Loucy (cell line): ENCODE results near the gene ASTN2.

Source experiments
- EZH2phosphoT487 ChIP-seq: fragments of 200-600 bp; IDR thresholded peaks from 2 replicates; pipeline ENCODE4 v1.6.1; 2018; ENCODE audit warnings: antibody characterized with exemption, mild to moderate bottlenecking, moderate library complexity, borderline replicate concordance
- TF ChIP-seq, protein P1 (sequence below): fragments of 200-600 bp; sonication (generic); conservative IDR thresholded peaks from 2 replicates; pipeline ENCODE4 v1.5.1; 2014; ENCODE audit warnings: mild to moderate bottlenecking, antibody characterized with exemption, low read length

DNA sequence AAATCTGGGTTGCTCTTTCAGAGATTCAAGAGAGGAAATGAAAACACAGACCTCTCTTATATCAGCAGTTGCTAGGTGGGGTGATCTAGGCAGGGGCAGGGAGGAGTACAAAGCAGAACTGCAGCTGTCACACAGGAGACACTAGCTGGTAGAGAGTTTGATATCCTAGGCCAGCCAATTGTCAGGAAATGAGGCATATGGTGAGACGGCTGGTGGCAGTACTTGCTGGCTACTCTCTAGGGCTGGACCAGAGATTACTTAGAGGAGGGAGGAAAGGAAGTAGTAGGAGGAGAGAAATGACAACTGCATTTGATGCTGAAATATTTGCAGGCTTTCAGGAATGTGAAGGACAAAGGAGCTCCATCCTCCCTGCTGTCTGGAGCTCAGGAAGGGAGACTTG is 614.0 kb downstream of the ASTN2 start:
- TF ChIP-seq, protein P1, sequence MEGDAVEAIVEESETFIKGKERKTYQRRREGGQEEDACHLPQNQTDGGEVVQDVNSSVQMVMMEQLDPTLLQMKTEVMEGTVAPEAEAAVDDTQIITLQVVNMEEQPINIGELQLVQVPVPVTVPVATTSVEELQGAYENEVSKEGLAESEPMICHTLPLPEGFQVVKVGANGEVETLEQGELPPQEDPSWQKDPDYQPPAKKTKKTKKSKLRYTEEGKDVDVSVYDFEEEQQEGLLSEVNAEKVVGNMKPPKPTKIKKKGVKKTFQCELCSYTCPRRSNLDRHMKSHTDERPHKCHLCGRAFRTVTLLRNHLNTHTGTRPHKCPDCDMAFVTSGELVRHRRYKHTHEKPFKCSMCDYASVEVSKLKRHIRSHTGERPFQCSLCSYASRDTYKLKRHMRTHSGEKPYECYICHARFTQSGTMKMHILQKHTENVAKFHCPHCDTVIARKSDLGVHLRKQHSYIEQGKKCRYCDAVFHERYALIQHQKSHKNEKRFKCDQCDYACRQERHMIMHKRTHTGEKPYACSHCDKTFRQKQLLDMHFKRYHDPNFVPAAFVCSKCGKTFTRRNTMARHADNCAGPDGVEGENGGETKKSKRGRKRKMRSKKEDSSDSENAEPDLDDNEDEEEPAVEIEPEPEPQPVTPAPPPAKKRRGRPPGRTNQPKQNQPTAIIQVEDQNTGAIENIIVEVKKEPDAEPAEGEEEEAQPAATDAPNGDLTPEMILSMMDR, result no peak
- TF ChIP-seq EZH2phosphoT487, result no peak
